Measurements from ENCODE around the gene SP140L. TPM values are rescaled to one million over a fixed set of nuclear protein-coding genes. Genes with fewer than 3 reads are reported as not detected.
A peak's percentile ranks its signal among the peaks of the same experiment; 100 is the strongest.
"Not testable (repeated sequence)": the region's sequence is repeated elsewhere in the genome, so short reads cannot be mapped to it uniquely, and the experiment has no call there.

SP140L gene
- polyA plus RNA-seq, 1 of the 3 experiments (the other 2 are of a cell fraction): 13.5 TPM

- WGBS (ENCODE audit: low lambda C conversion rate): 6% methylated on average over 3 of the region's 3 CpGs
- Histone ChIP-seq H3K27me3 (ENCODE audit: insufficient read depth) (peaks cover 7% of the 10 kb centered on the region; the same call in 1 of the 2 replicates), H3F3A (replicated peaks; ENCODE audit: insufficient read depth) (no peaks in the 10 kb centered on the region), H3K4me1 (ENCODE audit: control insufficient read depth in 1 of 2, insufficient read depth in 2 of 2, low read depth in 1 of 2, low read length in 1 of 2) (no peaks in the 10 kb centered on the region), H2AFZ (ENCODE audit: low read depth) (no peak overlapping the region), H3K4me3 (ENCODE audit: low read depth in 2 of 2, low read length in 1 of 2) (no peak overlapping the region), H3K36me3 (replicated peaks in 1 of 2; ENCODE audit: control insufficient read depth in 1 of 2, insufficient read depth in 2 of 2, low read length in 1 of 2) (no peaks in the 10 kb centered on the region), H3K27ac (ENCODE audit: low read depth in 2 of 2, low read length in 1 of 2) (no peak overlapping the region), H4K20me1 (ENCODE audit: insufficient read depth) (no peaks in the 10 kb centered on the region), H3K9me2 (no peaks in the 10 kb centered on the region), H3K4me2 (no peak overlapping the region), H3K79me2 (ENCODE audit: insufficient read depth) (no peaks in the 10 kb centered on the region), H3K9me3 (no peaks in the 10 kb centered on the region), H3K9ac (no peak overlapping the region)
- POLR2A ChIA-PET: no interaction called here
- no peak for DNase-seq
- TF ChIP-seq POLR2AphosphoS5 (IDR thresholded peaks at IDR 0.05; ENCODE audit: low read depth, low read length) (no peak), TAF1 (IDR thresholded peaks at IDR 0.05; ENCODE audit: borderline replicate concordance, low read depth, low read length) (no peak), CHD2 (IDR thresholded peaks at IDR 0.05; ENCODE audit: low read length, partially characterized antibody) (no peak)
- CTCF ChIA-PET: no interaction called here
Observed at GRCh38 chr2:230286048-230286447, 40.9 kb upstream of the SP140L start.

GRCh38 chr2:230289311-230289710 is 37.7 kb upstream of the SP140L start:
- H3K9me3 ChIP-seq; H3K9ac ChIP-seq; CTCF ChIA-PET; H3K36me3 ChIP-seq (replicated peaks in 1 of 2; ENCODE audit: control insufficient read depth in 1 of 2, insufficient read depth in 2 of 2, low read length in 1 of 2); H3F3A ChIP-seq (replicated peaks; ENCODE audit: insufficient read depth); DNase-seq; H3K79me2 ChIP-seq (ENCODE audit: insufficient read depth); POLR2A ChIA-PET; H3K4me3 ChIP-seq (ENCODE audit: low read depth in 2 of 2, low read length in 1 of 2); H2AFZ ChIP-seq (ENCODE audit: low read depth); H3K4me1 ChIP-seq (ENCODE audit: control insufficient read depth in 1 of 2, insufficient read depth in 2 of 2, low read depth in 1 of 2, low read length in 1 of 2); H3K27ac ChIP-seq (ENCODE audit: low read depth in 2 of 2, low read length in 1 of 2); H3K4me2 ChIP-seq; H3K9me2 ChIP-seq; H3K27me3 ChIP-seq (ENCODE audit: insufficient read depth); H4K20me1 ChIP-seq (ENCODE audit: insufficient read depth): not testable (repeated sequence)
- WGBS (ENCODE audit: low lambda C conversion rate): 17% methylated on average over 4 of the region's 4 CpGs
- peak; percentile 94 for TF ChIP-seq REST (IDR thresholded peaks at IDR 0.05; ENCODE audit: low read depth, low read length)

- no peaks in the 10 kb centered on the region; the same call in 1 of the 2 replicates for H3K27me3 ChIP-seq (ENCODE audit: insufficient read depth)
- no peaks in the 10 kb centered on the region for H3K9me3 ChIP-seq
- POLR2A ChIA-PET: no interaction called here
- no peak for DNase-seq
- 13% methylated on average over 6 of the region's 6 CpGs for WGBS (ENCODE audit: low lambda C conversion rate)
- no peak overlapping the region for H3K4me2 ChIP-seq
- H3K79me2 ChIP-seq (ENCODE audit: insufficient read depth): no peaks in the 10 kb centered on the region
- H3K9me2 ChIP-seq: no peaks in the 10 kb centered on the region
- no peak overlapping the region for H3K9ac ChIP-seq
- no peak overlapping the region for H3K27ac ChIP-seq (ENCODE audit: low read depth in 2 of 2, low read length in 1 of 2)
- no peak overlapping the region for H3K4me3 ChIP-seq (ENCODE audit: low read depth in 2 of 2, low read length in 1 of 2)
- no peaks in the 10 kb centered on the region for H4K20me1 ChIP-seq (ENCODE audit: insufficient read depth)
- CTCF ChIA-PET: no interaction called here
- H3K36me3 ChIP-seq (replicated peaks in 1 of 2; ENCODE audit: control insufficient read depth in 1 of 2, insufficient read depth in 2 of 2, low read length in 1 of 2): no peaks in the 10 kb centered on the region
- H3K4me1 ChIP-seq (ENCODE audit: control insufficient read depth in 1 of 2, insufficient read depth in 2 of 2, low read depth in 1 of 2, low read length in 1 of 2): no peaks in the 10 kb centered on the region
- H3F3A ChIP-seq (replicated peaks; ENCODE audit: insufficient read depth): no peaks in the 10 kb centered on the region
- no peak overlapping the region for H2AFZ ChIP-seq (ENCODE audit: low read depth)
- TF ChIP-seq NRF1 (IDR thresholded peaks at IDR 0.05; ENCODE audit: low read depth, low read length) (no peak), SMC3 (IDR thresholded peaks at IDR 0.05; ENCODE audit: low read depth, low read length) (no peak), MAX (IDR thresholded peaks at IDR 0.05; ENCODE audit: low read depth) (no peak), ZBTB33 (IDR thresholded peaks at IDR 0.05; ENCODE audit: borderline replicate concordance, low read depth) (no peak), FOXM1 (IDR thresholded peaks at IDR 0.05; ENCODE audit: low read depth) (no peak), RFX5 (IDR thresholded peaks at IDR 0.05; ENCODE audit: low read length) (no peak), USF1 (IDR thresholded peaks at IDR 0.05; ENCODE audit: borderline replicate concordance, low read depth) (no peak), FOSL2 (IDR thresholded peaks at IDR 0.05; ENCODE audit: borderline replicate concordance, low read depth) (no peak), EP300 (IDR thresholded peaks at IDR 0.05; ENCODE audit: borderline replicate concordance in 1 of 2, low read depth in 1 of 2, low read length in 1 of 2) (no peak), MXI1 (IDR thresholded peaks at IDR 0.05; ENCODE audit: low read depth, low read length) (no peak), IRF3 (IDR thresholded peaks at IDR 0.05; ENCODE audit: low read depth, low read length) (no peak)
Observed at GRCh38 chr2:230295192-230295591, 31.8 kb upstream of the SP140L start.

Measured in SK-N-SH (cell line).